ENCODE results near the gene WFS1.

- TF ChIP-seq POLR2AphosphoS5 (IDR thresholded peaks at IDR 0.05) (no peak), CTCF (IDR thresholded peaks at IDR 0.05) (no peak)
Measured at GRCh38 chr4:6268650-6269615, 717 bp upstream of the WFS1 start.

All from suprapubic skin (tissue), 3 donors.